PC-9 (cell line): ENCODE data around the gene PTTG1IP.

Experiments used
- EZH2 ChIP-seq: fragments of 200-600 bp; sonication (generic); IDR thresholded peaks from 2 replicates; pipeline ENCODE4 v1.8.0; 2017; ENCODE audit warnings: antibody characterized with exemption, low read depth
- TF ChIP-seq, protein P1 (sequence below): fragments of 200-600 bp; sonication (generic); conservative IDR thresholded peaks from 2 replicates; pipeline ENCODE4 v1.6.1; 2017; ENCODE audit warnings: mixed run types, antibody characterized with exemption, mild to moderate bottlenecking, moderate library complexity

DNA sequence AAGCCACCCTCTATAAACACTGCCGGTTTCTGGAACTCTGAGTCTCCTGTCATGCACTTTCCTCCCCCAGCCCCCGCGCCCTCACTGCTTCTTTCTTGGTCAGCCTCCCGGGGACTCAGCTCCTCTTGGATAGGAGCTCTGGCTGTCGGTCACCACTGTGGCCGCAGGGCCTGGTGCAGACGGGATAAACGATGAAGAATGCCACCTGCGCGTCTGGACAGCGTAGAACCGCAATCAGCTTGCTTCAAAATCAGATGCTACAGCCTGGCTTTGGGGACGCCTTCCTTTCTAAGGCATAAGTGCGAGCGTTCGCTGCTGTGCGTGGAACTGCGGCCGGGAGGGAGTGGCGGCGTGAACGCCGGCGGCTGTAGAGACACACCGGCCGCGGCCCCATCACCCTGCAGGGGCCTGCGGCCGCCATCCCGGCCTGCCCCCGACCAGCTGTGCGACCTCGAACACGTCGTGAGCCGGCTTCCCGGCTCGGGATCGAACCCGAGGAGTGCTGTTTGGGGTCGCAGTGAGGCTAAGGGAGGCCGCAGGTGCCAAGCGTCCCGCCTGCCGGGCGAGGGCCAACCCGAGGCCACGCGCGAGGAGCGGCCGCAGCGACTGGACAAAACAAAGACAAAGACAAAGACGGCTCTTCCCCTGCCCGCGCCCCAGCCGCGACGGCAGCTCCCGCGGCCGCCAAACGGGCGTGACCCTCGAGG, 688 bp downstream of the PTTG1IP start:
- TF ChIP-seq, protein P1, sequence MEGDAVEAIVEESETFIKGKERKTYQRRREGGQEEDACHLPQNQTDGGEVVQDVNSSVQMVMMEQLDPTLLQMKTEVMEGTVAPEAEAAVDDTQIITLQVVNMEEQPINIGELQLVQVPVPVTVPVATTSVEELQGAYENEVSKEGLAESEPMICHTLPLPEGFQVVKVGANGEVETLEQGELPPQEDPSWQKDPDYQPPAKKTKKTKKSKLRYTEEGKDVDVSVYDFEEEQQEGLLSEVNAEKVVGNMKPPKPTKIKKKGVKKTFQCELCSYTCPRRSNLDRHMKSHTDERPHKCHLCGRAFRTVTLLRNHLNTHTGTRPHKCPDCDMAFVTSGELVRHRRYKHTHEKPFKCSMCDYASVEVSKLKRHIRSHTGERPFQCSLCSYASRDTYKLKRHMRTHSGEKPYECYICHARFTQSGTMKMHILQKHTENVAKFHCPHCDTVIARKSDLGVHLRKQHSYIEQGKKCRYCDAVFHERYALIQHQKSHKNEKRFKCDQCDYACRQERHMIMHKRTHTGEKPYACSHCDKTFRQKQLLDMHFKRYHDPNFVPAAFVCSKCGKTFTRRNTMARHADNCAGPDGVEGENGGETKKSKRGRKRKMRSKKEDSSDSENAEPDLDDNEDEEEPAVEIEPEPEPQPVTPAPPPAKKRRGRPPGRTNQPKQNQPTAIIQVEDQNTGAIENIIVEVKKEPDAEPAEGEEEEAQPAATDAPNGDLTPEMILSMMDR = no peak
- TF ChIP-seq EZH2 = no peak
